ENCODE measurements around the gene GALNT7.
"Not testable (repeated sequence)": the region's sequence is repeated elsewhere in the genome, so short reads cannot be mapped to it uniquely, and the experiment has no call there.

The GALNT7 gene

GRCh38 chr4:173199553-173199952 is 30.9 kb downstream of the GALNT7 start:
- no peak for DNase-seq

- no peak for DNase-seq
Measured at GRCh38 chr4:173200103-173200884, 31.7 kb downstream of the GALNT7 start.

DNA sequence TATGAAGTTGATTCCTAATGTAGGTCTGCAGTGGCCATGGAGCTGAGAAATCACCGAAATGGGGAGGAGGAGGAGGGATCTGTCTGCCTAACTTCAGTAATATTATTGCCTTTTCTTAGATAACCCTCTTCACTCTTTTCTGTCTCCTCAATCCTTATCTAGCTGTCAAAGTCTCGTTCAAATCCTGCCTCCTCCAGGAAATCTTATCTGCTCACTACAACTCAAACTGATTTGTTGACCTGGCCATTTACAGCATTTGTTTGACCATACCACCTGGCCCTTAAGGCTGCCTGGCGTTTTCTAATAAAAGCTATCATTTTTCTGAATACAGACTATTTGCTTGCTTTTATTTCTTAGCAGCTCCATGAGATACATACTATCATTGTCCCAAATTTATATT is 33.8 kb downstream of the GALNT7 start:
- no peak for DNase-seq

DNA sequence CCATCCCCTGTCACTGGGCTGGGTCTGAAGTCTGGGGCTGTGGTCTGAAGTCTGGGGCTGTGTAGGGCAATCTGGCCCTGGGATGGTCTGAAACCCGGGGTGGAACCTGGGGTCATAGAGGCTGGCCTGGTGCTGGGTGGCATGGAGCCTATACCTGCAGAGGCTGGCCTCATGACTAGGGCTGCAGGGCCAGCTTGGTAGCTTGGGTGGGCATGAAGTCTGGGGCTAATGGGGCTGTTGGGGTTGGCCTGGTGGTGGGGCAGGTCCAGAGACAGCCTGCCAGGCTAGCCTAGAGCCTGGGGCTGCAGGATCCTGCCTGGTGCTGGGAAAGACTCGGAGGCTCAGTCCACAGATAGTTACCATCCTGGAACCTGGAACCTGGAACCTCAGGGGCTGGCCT is 37.0 kb downstream of the GALNT7 start:
- no peak for DNase-seq

DNA sequence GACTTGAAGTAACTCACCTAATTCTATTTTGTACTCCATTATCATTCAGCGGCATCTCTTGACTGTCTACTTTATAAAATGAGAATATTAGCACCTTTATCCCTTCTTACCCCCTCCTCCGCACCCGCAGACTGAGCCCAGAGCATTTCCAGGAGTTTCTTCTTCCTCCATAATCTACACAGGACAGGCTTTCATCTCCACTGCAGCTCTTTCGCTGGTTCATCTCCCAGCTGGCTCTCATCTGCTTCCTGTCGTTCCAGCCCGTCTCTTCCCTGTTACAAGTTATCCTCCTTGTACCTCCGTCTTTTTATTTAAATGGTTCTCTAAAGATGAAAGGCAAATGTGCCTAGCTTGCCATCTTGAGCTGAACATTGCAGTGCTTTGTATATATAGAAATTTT is 39.8 kb downstream of the GALNT7 start:
- no peak for DNase-seq

GRCh38 chr4:173211222-173211621 is 42.6 kb downstream of the GALNT7 start:
- DNase-seq, result no peak

- no peak for DNase-seq
Measured at GRCh38 chr4:173211838-173212237, 43.2 kb downstream of the GALNT7 start.

DNA sequence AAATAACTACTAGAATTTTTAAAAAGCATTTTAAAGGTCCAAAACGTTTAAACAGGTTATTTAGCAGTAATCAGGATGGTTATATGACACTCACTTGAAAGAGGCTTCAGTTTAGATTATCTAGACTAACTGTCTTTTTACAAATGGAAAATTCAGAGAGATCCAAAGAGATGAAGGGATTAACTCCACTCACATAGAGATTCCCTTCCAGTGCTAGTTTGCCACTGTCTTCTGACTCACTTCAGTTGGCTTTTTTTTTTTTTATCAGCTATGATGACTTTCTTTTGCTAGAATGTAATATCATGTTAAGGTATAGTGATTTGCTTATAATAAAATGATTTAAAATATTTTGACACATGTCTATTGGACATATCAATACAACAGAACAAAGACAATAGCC is 43.8 kb downstream of the GALNT7 start:
- DNase-seq, result no peak

DNA sequence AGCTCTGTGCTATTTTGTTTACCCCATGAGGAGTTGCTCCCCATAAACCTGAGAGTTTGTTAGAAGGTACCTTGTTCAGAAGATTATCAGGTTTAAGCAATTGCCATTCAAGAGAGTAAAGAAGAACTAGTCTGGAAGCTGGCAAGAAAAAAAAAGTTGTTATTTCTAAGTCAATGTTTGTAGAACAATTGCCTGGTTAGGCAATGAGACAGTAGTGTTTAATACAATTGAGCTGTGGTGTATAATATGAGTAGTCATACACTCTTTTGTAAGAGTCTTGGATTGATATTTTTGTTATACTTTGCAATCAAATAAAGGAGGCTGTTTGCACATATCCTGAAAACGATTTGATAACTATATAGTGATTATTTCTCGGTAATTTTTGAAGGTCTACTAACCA is 44.7 kb downstream of the GALNT7 start:
- DNase-seq, result no peak

DNA sequence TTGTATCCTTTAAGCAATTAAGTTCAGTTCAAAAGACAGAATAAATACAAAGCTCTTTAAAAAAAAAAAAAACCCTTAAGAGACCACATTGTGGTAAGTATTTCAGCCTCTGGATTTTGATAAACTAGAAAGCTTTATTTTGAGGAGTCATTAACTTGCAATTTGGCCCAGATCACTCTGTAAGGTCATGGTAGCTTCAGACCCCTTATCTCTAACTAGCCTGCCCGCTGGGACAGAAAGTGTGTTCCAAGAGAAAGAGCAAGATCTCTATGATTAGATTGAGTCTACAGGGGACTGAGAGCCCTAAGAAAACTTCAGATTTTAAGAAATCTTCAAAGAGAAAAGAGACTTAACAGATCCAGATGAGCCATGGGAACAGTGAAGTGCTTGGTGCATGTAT is 45.6 kb downstream of the GALNT7 start:
- no peak for DNase-seq

DNA sequence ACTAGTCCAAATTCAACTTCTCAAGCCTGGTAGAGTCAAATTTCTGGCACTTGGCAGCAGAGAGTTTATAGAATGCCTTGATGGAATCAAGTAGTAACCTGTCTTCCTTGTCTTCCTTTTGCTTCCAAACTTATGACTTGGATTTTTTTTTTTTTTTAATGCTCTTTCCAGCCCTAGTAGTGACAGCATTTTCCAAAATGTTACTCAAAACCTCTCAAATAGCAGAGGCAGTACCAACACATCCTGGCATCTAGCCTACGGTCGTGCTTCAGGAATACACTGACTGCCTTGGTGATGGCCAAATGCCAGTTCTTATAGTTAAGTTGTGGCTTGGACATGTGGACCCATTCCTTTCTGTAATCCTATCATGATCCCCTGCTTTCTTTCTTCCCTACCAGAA is 46.0 kb downstream of the GALNT7 start:
- no peak for DNase-seq

GRCh38 chr4:173217075-173217474 is 48.5 kb downstream of the GALNT7 start:
- no peak for DNase-seq

- DNase-seq, result no peak
Measured at GRCh38 chr4:173217727-173218126, 49.1 kb downstream of the GALNT7 start.

GRCh38 chr4:173218411-173219125 is 50.0 kb downstream of the GALNT7 start:
- DNase-seq, result no peak

GRCh38 chr4:173219126-173219437 is 50.5 kb downstream of the GALNT7 start:
- DNase-seq, result not testable (repeated sequence)

- no peak for DNase-seq
Measured at GRCh38 chr4:173223743-173224142, 55.1 kb downstream of the GALNT7 start.

- DNase-seq, result no peak
Measured at GRCh38 chr4:173226401-173226888, 57.8 kb downstream of the GALNT7 start.

DNA sequence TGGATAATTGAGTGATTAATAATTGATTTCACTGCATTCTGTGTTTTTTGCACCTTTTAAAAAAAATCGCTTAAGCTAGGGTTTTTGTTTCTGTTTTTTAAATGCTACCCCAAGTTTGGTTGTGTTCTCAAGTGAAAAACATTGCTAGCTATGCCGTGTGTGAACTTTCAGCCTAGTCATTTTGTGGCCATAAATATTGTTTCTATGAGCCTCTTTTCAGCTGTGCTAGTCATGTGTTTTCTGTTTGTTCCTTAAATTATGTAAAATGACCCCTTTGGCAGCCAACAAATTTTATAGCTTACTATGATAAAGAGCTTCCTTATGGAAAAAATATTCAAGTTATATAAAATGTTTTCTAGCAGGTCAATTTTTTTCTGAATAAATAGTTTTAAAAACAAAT is 59.1 kb downstream of the GALNT7 start:
- no peak for DNase-seq

DNA sequence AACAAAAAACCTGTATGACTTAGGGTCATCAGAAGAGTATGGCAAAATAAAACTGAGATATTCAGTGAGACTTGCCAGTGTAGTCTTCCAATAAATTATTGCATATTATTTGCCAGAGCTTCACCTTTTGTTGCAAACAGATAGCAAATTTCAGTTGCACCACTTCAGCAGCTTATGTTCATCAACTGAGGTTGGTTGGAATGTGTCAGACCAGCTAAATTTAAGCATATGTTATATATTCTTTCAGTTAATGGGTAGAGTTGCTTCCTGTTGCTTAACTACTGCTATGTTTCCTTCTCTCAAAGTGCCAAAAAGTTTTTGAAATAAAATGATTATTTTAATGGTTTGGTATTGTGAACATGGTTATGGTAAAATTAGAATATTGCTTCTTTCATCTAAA is 61.5 kb downstream of the GALNT7 start:
- DNase-seq, result no peak

DNA sequence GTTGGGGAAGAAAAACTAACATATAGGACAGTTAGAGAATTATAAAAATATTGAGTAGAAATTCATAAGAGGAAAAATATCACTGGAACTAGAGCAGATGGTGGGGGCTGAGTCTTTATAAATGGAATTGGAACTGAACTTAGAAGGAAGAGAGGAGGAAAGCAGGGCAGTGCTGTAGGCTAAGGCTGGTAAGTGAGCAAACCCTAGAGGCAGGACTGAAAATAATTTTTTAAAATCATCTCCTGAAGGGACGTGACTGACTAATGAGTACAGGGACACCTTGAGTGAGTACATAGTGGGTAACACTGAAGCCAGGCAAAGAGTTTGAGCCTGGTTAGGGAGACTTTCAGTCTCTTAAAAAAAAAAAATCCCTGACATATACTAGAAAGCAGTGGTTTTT is 63.3 kb downstream of the GALNT7 start:
- no peak for DNase-seq

- no peak for DNase-seq
Measured at GRCh38 chr4:173233857-173234256, 65.2 kb downstream of the GALNT7 start.

DNA sequence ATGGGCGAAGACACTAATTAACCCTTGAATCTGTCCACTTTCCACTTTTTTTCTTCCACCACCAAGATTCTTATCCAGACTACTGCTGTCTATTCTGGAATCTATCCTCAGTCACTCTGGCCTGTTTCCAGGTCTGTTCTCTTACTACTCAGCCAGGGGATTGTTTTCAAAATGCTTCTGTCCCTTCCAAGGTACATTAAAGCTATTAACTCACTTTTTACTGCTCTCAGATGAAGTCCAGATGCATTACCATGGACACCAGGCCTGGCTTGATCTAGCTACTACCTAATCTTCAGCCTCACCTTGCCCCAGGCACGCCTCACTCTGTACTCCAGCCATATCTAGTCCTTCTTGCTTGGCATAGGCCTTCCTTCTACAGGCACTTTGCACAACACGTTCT is 66.4 kb downstream of the GALNT7 start:
- DNase-seq, result no peak

- DNase-seq, result no peak
Measured at GRCh38 chr4:173236301-173236700, 67.7 kb downstream of the GALNT7 start.

- no peak for DNase-seq
Measured at GRCh38 chr4:173237152-173237551, 68.5 kb downstream of the GALNT7 start.

DNA sequence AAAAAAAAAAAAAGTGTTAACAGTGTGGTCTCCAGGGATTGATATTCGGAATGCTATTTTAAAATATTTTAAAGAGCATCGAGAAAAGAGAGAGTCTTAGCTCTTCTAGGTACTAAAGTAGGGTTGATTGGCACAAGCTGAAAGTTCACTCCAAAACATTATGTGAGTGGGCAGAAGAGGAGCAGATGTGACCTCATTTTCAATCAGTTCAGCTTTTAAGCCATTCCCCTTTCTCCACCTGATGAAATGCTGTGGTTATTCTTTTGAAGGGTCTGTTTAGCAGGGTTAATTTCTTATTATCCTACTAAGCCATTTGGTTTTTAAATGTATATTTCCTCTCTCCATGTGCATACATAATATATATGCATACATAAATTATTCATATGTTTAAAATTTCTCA is 69.2 kb downstream of the GALNT7 start:
- no peak for DNase-seq
